Measurements from ENCODE around the gene SFXN5.

The SFXN5 gene

DNA sequence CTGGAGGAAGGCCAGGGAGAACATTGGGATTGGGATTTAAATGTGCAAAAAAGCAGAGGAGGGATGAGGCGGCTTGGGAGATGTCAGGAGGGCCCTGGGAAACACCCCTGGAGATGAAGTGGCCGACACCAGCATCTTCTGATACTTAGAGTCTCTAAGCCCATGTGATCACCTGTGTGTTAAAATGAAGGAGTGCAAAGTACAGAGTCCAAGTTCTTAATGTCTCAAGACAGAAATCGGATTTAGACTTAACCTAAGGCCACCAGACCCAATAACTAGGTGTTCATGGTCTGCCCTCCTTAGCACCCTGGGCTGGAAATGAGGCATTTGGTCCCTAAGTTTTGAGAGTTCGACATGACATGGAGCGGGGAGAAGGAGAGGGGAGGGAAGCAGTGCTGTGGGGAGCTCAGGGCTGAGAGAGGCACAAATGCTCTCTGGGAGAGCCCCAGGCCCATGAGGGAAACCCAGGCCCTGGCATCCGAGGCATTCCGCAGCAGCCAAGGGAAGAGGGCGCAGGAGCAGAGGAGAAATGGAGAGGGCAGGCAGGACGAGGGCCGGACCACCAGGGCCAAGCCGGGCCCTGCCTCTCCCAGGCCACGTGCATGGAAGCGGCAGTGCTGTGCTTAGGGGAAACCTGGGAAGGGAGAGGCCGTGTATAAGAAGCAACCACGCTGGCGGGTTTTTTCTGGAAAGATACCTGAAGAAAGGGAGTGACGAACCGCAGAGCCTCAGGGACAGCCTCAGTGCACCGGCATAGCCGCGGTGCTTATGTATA is 63.3 kb downstream of the SFXN5 start:
- Histone ChIP-seq H3K36me3 (ENCODE audit: low read length) (no peaks in the 10 kb centered on the region), H2AFZ (ENCODE audit: low read depth, low read length, severe bottlenecking) (no peak overlapping the region), H3K9ac (ENCODE audit: low read length) (no peak overlapping the region), H3F3A (ENCODE audit: insufficient read depth) (no peaks in the 10 kb centered on the region), H3K79me2 (ENCODE audit: insufficient read depth, low read length) (no peaks in the 10 kb centered on the region), H3K27me3 (ENCODE audit: low read length) (no peaks in the 10 kb centered on the region), H3K27ac (ENCODE audit: low read depth, low read length) (no peak overlapping the region), H3K9me3 (ENCODE audit: insufficient read depth, low read length) (no peaks in the 10 kb centered on the region), H3K4me3 (ENCODE audit: insufficient read depth, low read length, poor library complexity, severe bottlenecking) (no peak overlapping the region), H3K4me2 (ENCODE audit: low read depth, low read length, poor library complexity, severe bottlenecking) (no peak overlapping the region), H3K9me2 (replicated peaks; ENCODE audit: insufficient read depth, low read length) (no peaks in the 10 kb centered on the region), H4K20me1 (ENCODE audit: low read depth, low read length) (no peaks in the 10 kb centered on the region)
- TF ChIP-seq, protein P1, sequence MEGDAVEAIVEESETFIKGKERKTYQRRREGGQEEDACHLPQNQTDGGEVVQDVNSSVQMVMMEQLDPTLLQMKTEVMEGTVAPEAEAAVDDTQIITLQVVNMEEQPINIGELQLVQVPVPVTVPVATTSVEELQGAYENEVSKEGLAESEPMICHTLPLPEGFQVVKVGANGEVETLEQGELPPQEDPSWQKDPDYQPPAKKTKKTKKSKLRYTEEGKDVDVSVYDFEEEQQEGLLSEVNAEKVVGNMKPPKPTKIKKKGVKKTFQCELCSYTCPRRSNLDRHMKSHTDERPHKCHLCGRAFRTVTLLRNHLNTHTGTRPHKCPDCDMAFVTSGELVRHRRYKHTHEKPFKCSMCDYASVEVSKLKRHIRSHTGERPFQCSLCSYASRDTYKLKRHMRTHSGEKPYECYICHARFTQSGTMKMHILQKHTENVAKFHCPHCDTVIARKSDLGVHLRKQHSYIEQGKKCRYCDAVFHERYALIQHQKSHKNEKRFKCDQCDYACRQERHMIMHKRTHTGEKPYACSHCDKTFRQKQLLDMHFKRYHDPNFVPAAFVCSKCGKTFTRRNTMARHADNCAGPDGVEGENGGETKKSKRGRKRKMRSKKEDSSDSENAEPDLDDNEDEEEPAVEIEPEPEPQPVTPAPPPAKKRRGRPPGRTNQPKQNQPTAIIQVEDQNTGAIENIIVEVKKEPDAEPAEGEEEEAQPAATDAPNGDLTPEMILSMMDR (IDR thresholded peaks at IDR 0.05; ENCODE audit: insufficient read depth, low read length, poor library complexity, severe bottlenecking): no peak
- no peak for TF ChIP-seq EZH2phosphoT487 (conservative IDR thresholded peaks at IDR 0.05; ENCODE audit: low read length)

DNA sequence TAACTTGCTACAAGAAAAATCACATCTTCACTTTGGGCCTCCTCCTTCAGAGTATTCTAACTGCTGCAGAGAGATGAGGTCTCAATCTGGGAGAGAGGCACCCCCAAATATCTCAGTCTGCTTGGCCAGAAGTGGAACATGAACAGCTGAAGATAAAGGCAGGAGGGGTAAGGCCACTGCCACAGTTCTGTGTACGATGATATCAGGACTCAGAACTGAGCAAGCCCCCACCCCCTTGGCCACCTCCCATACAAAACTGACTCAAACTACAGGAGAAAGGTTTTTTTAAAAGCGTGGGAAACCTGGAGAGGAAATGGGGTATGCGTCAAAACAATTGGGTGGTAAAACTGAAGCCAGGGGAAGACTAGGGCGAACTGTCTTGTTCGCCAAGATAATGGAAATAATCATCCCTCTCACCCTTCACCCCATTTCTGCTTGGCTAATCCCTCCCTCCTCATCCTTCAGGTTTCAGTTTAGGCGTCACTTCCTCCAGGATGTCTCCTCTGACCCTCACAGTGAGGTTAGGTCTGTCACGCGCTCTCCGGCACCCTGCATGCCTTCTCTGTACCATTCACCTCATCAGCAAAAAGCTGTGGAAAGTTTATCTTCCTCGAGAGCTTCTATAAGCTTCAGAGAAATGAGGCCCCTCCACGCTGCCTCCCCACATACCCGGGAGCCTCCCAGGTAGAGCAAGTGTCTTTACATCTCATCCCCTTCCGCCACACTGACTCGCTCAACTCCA is 64.4 kb downstream of the SFXN5 start:
- TF ChIP-seq, protein P1 (IDR thresholded peaks at IDR 0.05; ENCODE audit: insufficient read depth, low read length, poor library complexity, severe bottlenecking): no peak
- TF ChIP-seq EZH2phosphoT487 (conservative IDR thresholded peaks at IDR 0.05; ENCODE audit: low read length): no peak
- H3K36me3 ChIP-seq (ENCODE audit: low read length): no peaks in the 10 kb centered on the region
- H3K27me3 ChIP-seq (ENCODE audit: low read length): no peaks in the 10 kb centered on the region
- no peaks in the 10 kb centered on the region for H3K9me3 ChIP-seq (ENCODE audit: insufficient read depth, low read length)
- H3K4me2 ChIP-seq (ENCODE audit: low read depth, low read length, poor library complexity, severe bottlenecking): no peak overlapping the region
- no peak overlapping the region for H3K9ac ChIP-seq (ENCODE audit: low read length)
- H3K79me2 ChIP-seq (ENCODE audit: insufficient read depth, low read length): no peaks in the 10 kb centered on the region
- H3K9me2 ChIP-seq (replicated peaks; ENCODE audit: insufficient read depth, low read length): no peaks in the 10 kb centered on the region
- no peaks in the 10 kb centered on the region for H3F3A ChIP-seq (ENCODE audit: insufficient read depth)
- no peak overlapping the region for H3K27ac ChIP-seq (ENCODE audit: low read depth, low read length)
- no peak overlapping the region for H3K4me3 ChIP-seq (ENCODE audit: insufficient read depth, low read length, poor library complexity, severe bottlenecking)
- H2AFZ ChIP-seq (ENCODE audit: low read depth, low read length, severe bottlenecking): no peak overlapping the region
- H4K20me1 ChIP-seq (ENCODE audit: low read depth, low read length): no peaks in the 10 kb centered on the region

DNA sequence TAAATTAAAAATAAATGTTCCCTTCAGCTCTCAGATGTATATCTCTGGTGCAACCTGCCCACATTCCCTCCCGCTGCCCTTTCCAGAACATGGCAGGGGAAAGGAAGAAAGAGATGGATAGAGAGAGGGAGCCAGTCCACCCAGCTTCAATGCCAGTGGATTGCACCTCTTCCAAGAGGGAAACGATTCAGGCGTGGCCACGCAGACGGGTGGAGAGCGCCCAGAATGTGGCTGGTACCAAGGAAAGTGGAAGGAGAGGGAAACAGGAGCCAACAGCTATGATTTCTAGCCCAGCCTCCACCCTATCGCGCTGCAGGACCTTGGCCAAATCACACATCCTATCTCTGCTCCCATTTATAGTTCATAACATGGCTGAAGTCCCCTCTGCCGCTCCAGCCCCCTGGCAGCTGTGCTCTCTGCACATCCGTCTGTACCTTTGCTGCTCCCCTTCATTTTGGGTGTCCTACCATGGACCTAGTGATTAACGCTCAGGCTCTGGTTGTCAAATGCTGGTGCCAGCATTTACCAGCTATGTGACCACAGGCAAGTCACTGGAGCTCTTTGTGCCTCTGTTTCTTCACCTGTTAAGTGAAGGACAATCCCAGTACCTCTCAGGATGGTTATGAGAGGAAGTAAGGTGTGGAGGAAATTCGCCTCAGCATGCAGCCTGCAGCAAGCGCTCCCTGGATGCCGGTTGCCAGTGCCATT is 66.5 kb downstream of the SFXN5 start:
- H3F3A ChIP-seq (ENCODE audit: insufficient read depth): no peaks in the 10 kb centered on the region
- H3K4me3 ChIP-seq (ENCODE audit: insufficient read depth, low read length, poor library complexity, severe bottlenecking): no peak overlapping the region
- H3K4me2 ChIP-seq (ENCODE audit: low read depth, low read length, poor library complexity, severe bottlenecking): no peak overlapping the region
- H3K9me2 ChIP-seq (replicated peaks; ENCODE audit: insufficient read depth, low read length): no peaks in the 10 kb centered on the region
- no peak overlapping the region for H2AFZ ChIP-seq (ENCODE audit: low read depth, low read length, severe bottlenecking)
- no peak overlapping the region for H3K27ac ChIP-seq (ENCODE audit: low read depth, low read length)
- no peak overlapping the region for H3K9ac ChIP-seq (ENCODE audit: low read length)
- no peaks in the 10 kb centered on the region for H3K9me3 ChIP-seq (ENCODE audit: insufficient read depth, low read length)
- TF ChIP-seq, protein P1 (IDR thresholded peaks at IDR 0.05; ENCODE audit: insufficient read depth, low read length, poor library complexity, severe bottlenecking): no peak
- no peak for TF ChIP-seq EZH2phosphoT487 (conservative IDR thresholded peaks at IDR 0.05; ENCODE audit: low read length)
- no peaks in the 10 kb centered on the region for H3K79me2 ChIP-seq (ENCODE audit: insufficient read depth, low read length)
- no peaks in the 10 kb centered on the region for H3K36me3 ChIP-seq (ENCODE audit: low read length)
- H3K27me3 ChIP-seq (ENCODE audit: low read length): no peaks in the 10 kb centered on the region
- no peaks in the 10 kb centered on the region for H4K20me1 ChIP-seq (ENCODE audit: low read depth, low read length)
